DMS 273 (cell line): ENCODE data around the gene IQCM.
A peak's percentile ranks its signal among the peaks of the same experiment; 100 is the strongest.

Source experiments
- DNase-seq: peaks from one replicate; lab custom pipeline; 2025; ENCODE audit not compliant: unreplicated experiment; lab: John Stamatoyannopoulos, UW

The IQCM gene

GRCh38 chr4:149713031-149713430 is 102.6 kb downstream of the IQCM start:
- no peak for DNase-seq

- no peak for DNase-seq
Measured at GRCh38 chr4:149711593-149712365, 103.9 kb downstream of the IQCM start.

GRCh38 chr4:149709640-149710039 is 106.0 kb downstream of the IQCM start:
- DNase-seq: no peak

GRCh38 chr4:149708513-149709130 is 107.0 kb downstream of the IQCM start:
- no peak for DNase-seq

- DNase-seq: no peak
Measured at GRCh38 chr4:149707862-149708261, 107.8 kb downstream of the IQCM start.

- no peak for DNase-seq
Measured at GRCh38 chr4:149706942-149707341, 108.7 kb downstream of the IQCM start.

GRCh38 chr4:149702414-149703293 is 113.0 kb downstream of the IQCM start:
- no peak for DNase-seq

- no peak for DNase-seq
Measured at GRCh38 chr4:149701435-149702156, 114.0 kb downstream of the IQCM start.

GRCh38 chr4:149700272-149700671 is 115.4 kb downstream of the IQCM start:
- no peak for DNase-seq

GRCh38 chr4:149699642-149700041 is 116.0 kb downstream of the IQCM start:
- no peak for DNase-seq

- peak; percentile 0 for DNase-seq
Measured at GRCh38 chr4:149690726-149691125, 124.9 kb downstream of the IQCM start.

- no peak for DNase-seq
Measured at GRCh38 chr4:149684516-149684915, 131.1 kb downstream of the IQCM start.

- no peak for DNase-seq
Measured at GRCh38 chr4:149676076-149676475, 139.6 kb downstream of the IQCM start.

- no peak for DNase-seq
Measured at GRCh38 chr4:149645790-149646189, 169.9 kb downstream of the IQCM start.

- no peak for DNase-seq
Measured at GRCh38 chr4:149638073-149638472, 177.6 kb downstream of the IQCM start.

- no peak for DNase-seq
Measured at GRCh38 chr4:149634368-149634767, 181.3 kb downstream of the IQCM start.

- no peak for DNase-seq
Measured at GRCh38 chr4:149631629-149632028, 184.0 kb downstream of the IQCM start.

GRCh38 chr4:149630064-149630463 is 185.6 kb downstream of the IQCM start:
- DNase-seq: no peak

GRCh38 chr4:149605601-149606378 is 209.9 kb downstream of the IQCM start:
- no peak for DNase-seq

GRCh38 chr4:149604827-149605226 is 210.8 kb downstream of the IQCM start:
- no peak for DNase-seq
